GM12891 (cell line): Measurements from ENCODE around the gene SLC26A2.

Experiments used
- DNase-seq: peaks from one replicate; pipeline ENCODE4 v3.0.0; 2011; ENCODE audit warnings: low spot score; ENCODE audit not compliant: insufficient read length
- FAIRE-seq: peaks from 2 replicates; lab custom pipeline; 2011; peaks lifted over from hg19 to GRCh38; lab: Jason Lieb, UNC
- PAX5 ChIP-seq: IDR thresholded peaks from 2 replicates; pipeline ENCODE4 v1.6.1; 2011; ENCODE audit warnings: low read length, moderate library complexity, mild to moderate bottlenecking; ENCODE audit not compliant: insufficient read depth, severe bottlenecking
- POLR2A ChIP-seq: IDR thresholded peaks from 2 replicates; pipeline ENCODE4 v1.6.1; 2011; ENCODE audit warnings: low read depth, low read length, control low read depth
- POLR2AphosphoS5 ChIP-seq: IDR thresholded peaks from 2 replicates; pipeline ENCODE4 v1.6.1; 2011; ENCODE audit warnings: low read depth, low read length, control low read depth
- POU2F2 ChIP-seq: IDR thresholded peaks from 2 replicates; pipeline ENCODE4 v1.6.1; 2011; ENCODE audit warnings: low read depth, mild to moderate bottlenecking, control low read depth, low read length, moderate library complexity
- SPI1 ChIP-seq: IDR thresholded peaks from 2 replicates; pipeline ENCODE4 v1.6.1; 2011; ENCODE audit warnings: low read depth, low read length, control low read depth
- TAF1 ChIP-seq: IDR thresholded peaks from 2 replicates; pipeline ENCODE4 v1.6.1; 2011; ENCODE audit warnings: low read depth, low read length, control low read depth

The SLC26A2 gene

GRCh38 chr5:149975409-149975808, 14.9 kb downstream of the SLC26A2 start:
- DNase-seq, result no peak
- no peak for FAIRE-seq
- TF ChIP-seq POU2F2 (no peak), TAF1 (no peak), SPI1 (no peak), POLR2A (no peak), POLR2AphosphoS5 (no peak), PAX5 (no peak)

DNA sequence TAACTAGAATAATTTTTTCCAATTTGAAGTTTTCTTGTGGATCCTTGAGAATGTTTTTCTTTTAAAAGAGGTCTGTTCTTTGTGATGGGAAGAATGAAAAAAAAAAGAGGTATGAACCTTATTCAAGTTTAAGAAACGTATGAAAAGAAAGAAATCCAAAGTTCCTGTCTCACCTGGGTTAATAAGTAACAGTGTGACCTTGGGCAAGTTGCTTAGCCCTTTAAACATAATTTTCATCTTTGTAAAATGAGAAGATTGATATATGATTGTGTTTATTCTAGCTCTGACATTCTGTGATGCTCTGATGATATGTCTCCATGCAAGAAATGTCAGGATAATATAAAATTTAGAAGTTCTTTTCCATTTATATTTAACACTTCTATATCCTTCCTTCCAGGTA, 19.3 kb downstream of the SLC26A2 start:
- no peak for FAIRE-seq
- no peak for DNase-seq
- TF ChIP-seq POU2F2 (no peak), TAF1 (no peak), PAX5 (no peak), SPI1 (no peak), POLR2A (no peak), POLR2AphosphoS5 (no peak)

DNA sequence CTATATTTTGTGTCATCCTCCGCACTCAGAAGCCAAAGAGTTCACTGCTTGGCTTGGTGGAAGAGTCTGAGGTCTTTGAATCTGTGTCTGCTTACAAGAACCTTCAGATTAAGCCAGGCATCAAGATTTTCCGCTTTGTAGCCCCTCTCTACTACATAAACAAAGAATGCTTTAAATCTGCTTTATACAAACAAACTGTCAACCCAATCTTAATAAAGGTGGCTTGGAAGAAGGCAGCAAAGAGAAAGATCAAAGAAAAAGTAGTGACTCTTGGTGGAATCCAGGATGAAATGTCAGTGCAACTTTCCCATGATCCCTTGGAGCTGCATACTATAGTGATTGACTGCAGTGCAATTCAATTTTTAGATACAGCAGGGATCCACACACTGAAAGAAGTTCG, 20.6 kb downstream of the SLC26A2 start:
- FAIRE-seq (no peak), DNase-seq (no peak)
- no peak for TF ChIP-seq PAX5
- no peak for TF ChIP-seq POLR2AphosphoS5
- TF ChIP-seq POLR2A, result no peak
- no peak for TF ChIP-seq POU2F2
- TF ChIP-seq TAF1, result no peak
- no peak for TF ChIP-seq SPI1

DNA sequence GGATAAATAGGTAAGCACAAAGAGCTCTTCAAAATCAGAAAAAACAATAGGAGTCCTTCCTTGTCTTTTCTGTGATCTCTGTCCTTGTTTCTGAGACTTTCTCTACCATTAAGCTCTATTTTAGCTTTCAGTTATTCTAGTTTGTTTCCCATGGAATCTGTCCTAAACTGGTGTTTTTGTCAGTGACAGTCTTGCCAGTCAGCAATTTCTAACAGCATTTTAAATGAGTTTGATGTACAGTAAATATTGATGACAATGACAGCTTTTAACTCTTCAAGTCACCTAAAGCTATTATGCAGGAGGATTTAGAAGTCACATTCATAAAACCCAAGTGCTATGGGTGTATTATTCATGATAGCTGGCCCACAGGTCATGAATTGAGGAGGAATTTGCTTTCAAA, 21.9 kb downstream of the SLC26A2 start:
- DNase-seq (no peak), FAIRE-seq (no peak)
- TF ChIP-seq SPI1 (no peak), POU2F2 (no peak), TAF1 (no peak), PAX5 (no peak), POLR2AphosphoS5 (no peak), POLR2A (no peak)

GRCh38 chr5:149988126-149988525, 27.6 kb downstream of the SLC26A2 start:
- TF ChIP-seq PAX5, result no peak
- no peak for TF ChIP-seq SPI1
- TF ChIP-seq TAF1, result no peak
- TF ChIP-seq POLR2AphosphoS5, result no peak
- no peak for TF ChIP-seq POLR2A
- TF ChIP-seq POU2F2, result no peak
- no peak for FAIRE-seq

DNA sequence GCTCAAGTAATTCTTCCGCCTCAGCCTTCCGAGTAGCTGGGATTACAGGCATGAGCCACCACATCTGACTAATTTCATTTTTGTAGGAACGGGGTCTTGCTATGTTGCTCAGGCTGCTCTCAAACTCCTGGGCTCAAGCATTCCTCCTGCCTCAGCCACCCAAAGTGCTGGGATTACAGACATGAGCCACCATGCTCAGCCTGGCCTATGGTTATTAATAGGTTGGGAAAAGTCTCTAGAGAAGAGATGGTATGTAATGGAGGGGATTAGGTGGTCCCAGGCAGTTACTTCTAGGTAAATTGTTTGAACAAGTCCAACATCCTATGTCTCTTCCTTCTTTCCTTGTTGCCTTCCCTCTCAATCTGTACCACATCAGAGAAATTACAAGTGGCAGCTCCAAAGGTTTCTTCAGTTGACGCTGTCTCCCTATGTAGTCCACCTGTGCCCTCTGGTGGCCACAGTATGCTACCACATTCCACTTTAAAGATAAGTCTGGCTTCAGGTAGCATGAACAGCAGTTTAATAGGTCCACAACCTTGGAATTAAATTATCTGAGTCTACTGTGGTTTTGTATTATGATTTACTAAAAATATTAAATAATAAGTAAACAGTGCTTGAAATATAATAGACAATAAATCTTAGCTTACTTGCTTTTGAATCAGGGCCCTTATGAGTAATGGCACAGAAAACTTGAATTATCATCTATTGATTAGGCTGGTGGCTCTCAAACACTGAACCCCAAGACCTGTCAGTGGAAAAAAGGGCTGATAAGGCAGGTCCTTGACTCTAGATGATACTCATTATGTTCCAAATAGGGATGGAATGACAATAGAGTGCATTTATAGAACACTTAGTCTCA, 30.2 kb downstream of the SLC26A2 start:
- FAIRE-seq (peak; percentile 92), DNase-seq (peak; percentile 29)
- TF ChIP-seq POU2F2 (peak; percentile 35; the same call in 1 of the 2 replicates), TAF1 (no peak)

More at GRCh38 chr5:149988126-149988525, 27.6 kb downstream of the SLC26A2 start:
- no peak for DNase-seq

GRCh38 chr5:149993471-149993870, 32.9 kb downstream of the SLC26A2 start:
- DNase-seq (no peak), FAIRE-seq (no peak)
- no peak for TF ChIP-seq PAX5
- no peak for TF ChIP-seq POLR2A

- DNase-seq (no peak), FAIRE-seq (no peak)
- TF ChIP-seq PAX5 (no peak), POLR2A (no peak), POLR2AphosphoS5 (no peak), TAF1 (no peak), POU2F2 (no peak), SPI1 (no peak)
Observed at GRCh38 chr5:149995385-149996204, 35.0 kb downstream of the SLC26A2 start.

GRCh38 chr5:149996205-149996890, 35.8 kb downstream of the SLC26A2 start:
- DNase-seq (no peak), FAIRE-seq (no peak)
- TF ChIP-seq PAX5 (no peak), POLR2AphosphoS5 (no peak)

DNA sequence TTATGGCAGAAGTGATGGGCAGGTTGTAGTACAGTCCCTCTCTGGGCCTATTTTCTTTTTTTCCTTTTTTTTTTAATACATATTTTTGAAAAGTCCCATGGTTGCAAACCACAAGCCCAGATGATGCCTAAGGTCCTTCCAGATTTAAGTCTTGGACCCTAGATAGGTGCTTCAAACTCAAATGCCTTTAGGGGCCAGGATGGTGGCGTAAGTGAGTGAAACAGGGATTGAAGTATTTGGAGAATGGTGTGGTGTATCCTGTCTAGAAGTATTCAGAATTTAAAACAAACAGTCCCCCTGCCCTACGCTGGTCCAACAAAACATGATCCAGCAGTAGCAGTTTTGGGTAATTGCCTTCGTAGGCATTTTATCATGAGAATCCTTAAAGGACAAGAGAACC, 37.7 kb downstream of the SLC26A2 start:
- TF ChIP-seq PAX5 (no peak), POLR2A (no peak), SPI1 (no peak)
- no peak for FAIRE-seq
- DNase-seq, result no peak
